PC-9 (cell line): ENCODE results near the gene ARMC6. TPM values are rescaled to one million over a fixed set of nuclear protein-coding genes. Genes with fewer than 3 reads are reported as not detected.

Source experiments
- BruUV-seq: library from RNA; stranded (reverse); fragments of 400-500 nt; replicated peaks from 2 replicates; lab custom pipeline; 2021; lab: Mats Ljungman, UMichigan
- CTCF ChIA-PET: fragments of 300-600 bp; sonication (Branson Sonifier 250); formaldehyde crosslinking; loops from one replicate; lab custom pipeline; 2022; ENCODE audit warnings: antibody characterized with exemption; lab: Charles Lee
- POLR2A ChIA-PET: fragments of 300-600 bp; sonication (Branson Sonifier 250); formaldehyde crosslinking; loops from one replicate; lab custom pipeline; 2022; ENCODE audit warnings: antibody characterized with exemption; ENCODE audit not compliant: unreplicated experiment; lab: Charles Lee
- DNase-seq, 2 experiments: peaks; one replicate each; pipeline versions ENCODE4 v3.0.0 to v3.0.0-alpha.2; 2015 to 2022; ENCODE audit warnings: mixed read lengths in 1 of 2
- H2AFZ ChIP-seq: fragments of 200-600 bp; sonication (generic); 2 replicates; pipeline ENCODE4 v1.8.1; 2017; ENCODE audit warnings: antibody characterized with exemption
- H3F3A ChIP-seq: fragments of 200-600 bp; sonication (generic); 2 replicates; pipeline ENCODE4 v1.8.1; 2017; ENCODE audit warnings: antibody characterized with exemption, mild to moderate bottlenecking, low read depth; ENCODE audit not compliant: insufficient read depth
- H3K27ac ChIP-seq: fragments of 200-600 bp; sonication (generic); 2 replicates; pipeline ENCODE4 v1.6.1; 2016; ENCODE audit warnings: mixed run types
- H3K27me3 ChIP-seq: fragments of 200-600 bp; sonication (generic); 2 replicates; pipeline ENCODE4 v1.6.1; 2016; ENCODE audit warnings: low read depth, mixed run types; ENCODE audit not compliant: insufficient read depth
- H3K36me3 ChIP-seq: fragments of 200-600 bp; sonication (generic); 2 replicates; pipeline ENCODE4 v1.6.1; 2016; ENCODE audit warnings: low read depth, mixed run types
- H3K4me1 ChIP-seq: fragments of 200-600 bp; sonication (generic); replicated peaks from 2 replicates; pipeline ENCODE4 v1.6.1; 2016; ENCODE audit warnings: mixed run types; ENCODE audit not compliant: insufficient read depth
- H3K4me2 ChIP-seq: fragments of 200-600 bp; sonication (generic); 2 replicates; pipeline ENCODE4 v1.6.1; 2017; ENCODE audit warnings: mixed run types
- H3K4me3 ChIP-seq: fragments of 200-600 bp; sonication (generic); 2 replicates; pipeline ENCODE4 v1.6.1; 2016; ENCODE audit warnings: mixed run types
- H3K79me2 ChIP-seq: fragments of 200-600 bp; sonication (generic); 2 replicates; pipeline ENCODE4 v1.6.1; 2017; ENCODE audit warnings: low read depth, mixed run types
- H3K9me2 ChIP-seq: fragments of 200-600 bp; sonication (generic); 2 replicates; pipeline ENCODE4 v1.8.1; 2017; ENCODE audit warnings: mild to moderate bottlenecking; ENCODE audit not compliant: insufficient read depth
- H3K9me3 ChIP-seq: fragments of 200-600 bp; sonication (generic); 2 replicates; pipeline ENCODE4 v1.8.1; 2016; ENCODE audit warnings: low read depth; ENCODE audit not compliant: insufficient read depth
- H4K20me1 ChIP-seq: fragments of 200-600 bp; sonication (generic); 2 replicates; pipeline ENCODE4 v1.8.1; 2017; ENCODE audit not compliant: insufficient read depth
- CTCF ChIP-seq: fragments of 200-600 bp; sonication (generic); conservative IDR thresholded peaks from 2 replicates; pipeline ENCODE4 v1.6.1; 2017; ENCODE audit warnings: mixed run types, antibody characterized with exemption, mild to moderate bottlenecking, moderate library complexity
- EZH2 ChIP-seq: fragments of 200-600 bp; sonication (generic); IDR thresholded peaks from 2 replicates; pipeline ENCODE4 v1.8.0; 2017; ENCODE audit warnings: antibody characterized with exemption, low read depth
- intact Hi-C: fragments of 100-400 bp; cut with micrococcal nuclease; formaldehyde crosslinking; loops from one replicate; pipeline ENCODE4 v1.10.0; 2022; ENCODE audit not compliant: unreplicated experiment
- total RNA-seq: library from RNA; stranded (reverse); gene quantifications from 2 replicates; pipeline ENCODE4 v1.2.3, GENCODE V29; 2021

Gene ARMC6
- total RNA-seq, 1 experiment from 2014 or later: 28.8 TPM

- no peak for TF ChIP-seq CTCF
- no peak for TF ChIP-seq EZH2
- H4K20me1 ChIP-seq: no peaks in the 10 kb centered on the region
- no peak overlapping the region for H3K27ac ChIP-seq
- peaks cover 13% of the 10 kb centered on the region for H3K4me1 ChIP-seq
- H3F3A ChIP-seq: peaks cover 6% of the 10 kb centered on the region; the same call in 1 of the 2 replicates
- no peaks in the 10 kb centered on the region for H3K27me3 ChIP-seq
- no peaks in the 10 kb centered on the region for H3K9me3 ChIP-seq
- ChIA-PET CTCF (no interaction called here), POLR2A (no interaction called here)
- H3K9me2 ChIP-seq: no peaks in the 10 kb centered on the region
- H3K79me2 ChIP-seq: no peaks in the 10 kb centered on the region
- H2AFZ ChIP-seq: no peak overlapping the region
- no peaks in the 10 kb centered on the region for H3K36me3 ChIP-seq
- no peak overlapping the region for H3K4me2 ChIP-seq
- no TSS peak for BruUV-seq
- intact Hi-C loops: no loop called here
- DNase-seq: no peak
- H3K4me3 ChIP-seq: no peak overlapping the region
Observed at GRCh38 chr19:19068659-19069654, 35.6 kb downstream of the ARMC6 start.

GRCh38 chr19:19071897-19072296 is 38.5 kb downstream of the ARMC6 start:
- Histone ChIP-seq H3K4me2 (no peak overlapping the region), H4K20me1 (no peaks in the 10 kb centered on the region), H3K9me2 (no peaks in the 10 kb centered on the region), H3K9me3 (no peaks in the 10 kb centered on the region), H3K27ac (no peak overlapping the region), H3K4me3 (no peak overlapping the region), H3K36me3 (no peaks in the 10 kb centered on the region), H3F3A (no peaks in the 10 kb centered on the region; the same call in 1 of the 2 replicates), H2AFZ (no peak overlapping the region), H3K79me2 (no peaks in the 10 kb centered on the region), H3K4me1 (no peaks in the 10 kb centered on the region), H3K27me3 (no peaks in the 10 kb centered on the region)
- intact Hi-C loops: no loop called here
- BruUV-seq: no TSS peak
- ChIA-PET POLR2A (no interaction called here), CTCF (no interaction called here)
- TF ChIP-seq CTCF (no peak), EZH2 (no peak)
- DNase-seq: no peak

- no TSS peak for BruUV-seq
- no peak overlapping the region for H3K4me3 ChIP-seq
- no peaks in the 10 kb centered on the region for H3K9me3 ChIP-seq
- H3K9me2 ChIP-seq: no peaks in the 10 kb centered on the region
- TF ChIP-seq EZH2 (no peak), CTCF (no peak)
- H3K27ac ChIP-seq: no peak overlapping the region
- peaks cover 1% of the 10 kb centered on the region; the same call in 1 of the 2 replicates for H4K20me1 ChIP-seq
- H3F3A ChIP-seq: no peaks in the 10 kb centered on the region; the same call in 1 of the 2 replicates
- no peak overlapping the region for H2AFZ ChIP-seq
- no peaks in the 10 kb centered on the region for H3K27me3 ChIP-seq
- no peak overlapping the region for H3K4me2 ChIP-seq
- POLR2A ChIA-PET: no interaction called here
- DNase-seq: no peak
- CTCF ChIA-PET: no interaction called here
- intact Hi-C loops: no loop called here
- no peaks in the 10 kb centered on the region for H3K36me3 ChIP-seq
- no peaks in the 10 kb centered on the region for H3K4me1 ChIP-seq
- H3K79me2 ChIP-seq: no peaks in the 10 kb centered on the region
Observed at GRCh38 chr19:19074196-19074882, 40.9 kb downstream of the ARMC6 start.
